HG03460 (cell line): ENCODE results near the gene AIRE.
"Not testable (repeated sequence)": the region's sequence is repeated elsewhere in the genome, so short reads cannot be mapped to it uniquely, and the experiment has no call there.

ENCODE experiments used
- ATAC-seq: cut with Tn5 transposase; IDR thresholded peaks from one replicate; pipeline ENCODE4 v1.9.1; 2021; ENCODE audit not compliant: unreplicated experiment

The AIRE gene

DNA sequence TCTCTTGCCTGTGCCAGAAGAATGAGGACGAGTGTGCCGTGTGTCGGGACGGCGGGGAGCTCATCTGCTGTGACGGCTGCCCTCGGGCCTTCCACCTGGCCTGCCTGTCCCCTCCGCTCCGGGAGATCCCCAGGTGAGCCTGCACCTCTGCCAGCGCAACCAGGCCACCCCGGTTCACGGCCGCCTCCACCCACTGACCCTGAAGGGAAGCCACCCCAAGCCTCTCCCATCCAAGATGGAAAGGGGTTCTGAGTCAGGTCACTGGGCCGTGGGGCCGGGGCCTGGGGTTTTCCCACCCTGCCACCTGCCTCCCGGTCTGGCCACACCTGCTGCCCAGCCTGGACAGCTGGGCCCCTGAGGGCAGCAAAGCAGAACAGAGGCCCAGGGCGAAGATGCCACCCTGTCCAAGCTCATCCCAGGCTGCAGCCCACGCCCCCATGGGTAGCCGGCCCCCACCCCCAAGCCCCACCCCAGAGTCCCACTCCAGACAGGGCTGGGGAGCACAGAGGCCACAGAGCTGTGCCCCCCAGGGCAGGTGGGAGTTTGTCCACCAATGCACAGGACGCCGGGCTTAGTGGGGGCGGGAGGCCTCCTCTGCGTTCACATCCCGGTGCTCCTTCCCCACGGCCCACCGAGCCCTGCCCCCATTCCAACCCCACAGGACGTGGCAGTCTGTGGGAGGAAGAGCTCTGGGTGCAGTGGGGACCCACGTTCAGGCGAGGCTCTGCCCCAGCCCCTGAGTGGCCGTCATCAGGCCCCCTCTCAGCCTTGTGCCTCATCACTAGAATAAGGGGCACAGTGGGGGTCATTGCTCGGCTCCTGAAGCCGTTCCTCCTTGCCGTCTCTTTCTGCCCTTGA, 5.6 kb downstream of the AIRE start:
- ATAC-seq = no peak

DNA sequence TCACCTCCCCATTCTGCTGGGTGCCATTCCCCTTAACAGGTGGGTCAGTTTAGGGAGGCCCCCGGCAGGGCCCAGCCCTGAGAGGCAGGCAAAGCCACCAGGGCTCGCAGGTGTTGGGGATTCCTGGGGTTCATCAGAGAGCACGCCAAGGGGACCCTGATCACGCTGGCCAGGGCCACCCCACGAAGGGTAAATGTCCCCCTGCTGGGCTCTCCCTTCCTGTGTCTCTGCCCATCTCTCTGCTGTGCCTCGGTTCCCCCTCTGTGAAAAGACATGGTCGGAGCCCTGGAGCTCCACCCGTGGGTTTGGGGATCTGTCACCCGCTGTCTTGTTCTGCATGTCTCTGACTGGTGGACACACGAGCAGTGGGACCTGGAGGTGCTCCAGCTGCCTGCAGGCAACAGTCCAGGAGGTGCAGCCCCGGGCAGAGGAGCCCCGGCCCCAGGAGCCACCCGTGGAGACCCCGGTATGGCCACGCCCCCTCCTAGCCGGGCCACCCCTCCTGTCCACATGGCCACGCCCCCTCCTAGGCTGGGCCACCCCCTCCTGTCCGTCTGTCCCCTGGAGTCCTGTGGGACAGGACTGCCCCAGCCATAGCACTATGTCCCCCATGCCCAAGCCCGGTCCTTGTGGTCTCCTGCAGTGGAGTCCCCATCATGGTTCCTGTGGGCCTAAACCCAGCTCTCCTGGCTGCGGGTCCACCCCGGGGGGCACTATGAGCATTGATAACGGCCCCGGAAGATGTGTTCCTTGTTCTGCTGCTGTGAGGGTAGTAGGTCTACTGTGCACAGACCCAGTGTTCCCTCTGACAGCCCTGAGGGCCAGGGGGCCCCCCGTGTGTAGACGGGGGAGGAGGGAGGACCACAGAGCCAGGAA, 6.5 kb downstream of the AIRE start:
- no peak for ATAC-seq

DNA sequence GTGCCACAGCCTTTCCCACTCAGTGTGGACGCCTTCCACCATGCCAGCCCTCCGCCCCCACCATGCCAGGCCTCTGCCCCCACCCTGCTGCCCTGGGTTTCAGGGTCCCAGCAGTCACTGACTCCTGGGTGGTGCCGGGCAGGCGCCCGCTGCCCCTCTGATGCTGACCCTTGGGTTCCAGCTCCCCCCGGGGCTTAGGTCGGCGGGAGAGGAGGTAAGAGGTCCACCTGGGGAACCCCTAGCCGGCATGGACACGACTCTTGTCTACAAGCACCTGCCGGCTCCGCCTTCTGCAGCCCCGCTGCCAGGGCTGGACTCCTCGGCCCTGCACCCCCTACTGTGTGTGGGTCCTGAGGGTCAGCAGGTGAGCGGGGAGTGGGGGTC, 7.1 kb downstream of the AIRE start:
- no peak for ATAC-seq

DNA sequence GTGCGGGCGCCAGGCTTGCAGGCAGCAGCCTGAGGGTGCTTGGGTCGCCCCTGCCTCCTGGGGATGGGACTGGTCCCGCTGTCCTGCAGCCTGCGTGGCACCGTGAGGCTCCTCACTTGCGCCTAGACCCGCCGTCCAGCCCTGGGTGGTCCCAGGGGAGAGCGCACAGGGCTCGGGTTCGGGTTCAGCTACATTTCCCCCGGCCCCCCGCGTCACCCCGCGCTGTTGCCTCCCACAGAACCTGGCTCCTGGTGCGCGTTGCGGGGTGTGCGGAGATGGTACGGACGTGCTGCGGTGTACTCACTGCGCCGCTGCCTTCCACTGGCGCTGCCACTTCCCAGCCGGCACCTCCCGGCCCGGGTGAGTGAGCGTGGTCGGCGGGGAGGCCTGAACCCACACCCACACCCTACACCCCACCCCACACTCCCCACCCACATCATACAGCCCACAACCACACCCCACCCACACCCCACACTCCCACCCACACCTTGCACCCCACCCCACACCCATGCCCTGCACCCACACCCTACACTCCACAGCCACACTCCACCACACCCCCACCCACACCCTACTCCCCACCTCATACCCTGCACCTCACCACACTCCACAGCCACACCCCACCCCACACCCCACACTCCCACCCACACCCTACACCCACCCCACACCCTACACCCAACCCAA, 8.0 kb downstream of the AIRE start:
- no peak for ATAC-seq

DNA sequence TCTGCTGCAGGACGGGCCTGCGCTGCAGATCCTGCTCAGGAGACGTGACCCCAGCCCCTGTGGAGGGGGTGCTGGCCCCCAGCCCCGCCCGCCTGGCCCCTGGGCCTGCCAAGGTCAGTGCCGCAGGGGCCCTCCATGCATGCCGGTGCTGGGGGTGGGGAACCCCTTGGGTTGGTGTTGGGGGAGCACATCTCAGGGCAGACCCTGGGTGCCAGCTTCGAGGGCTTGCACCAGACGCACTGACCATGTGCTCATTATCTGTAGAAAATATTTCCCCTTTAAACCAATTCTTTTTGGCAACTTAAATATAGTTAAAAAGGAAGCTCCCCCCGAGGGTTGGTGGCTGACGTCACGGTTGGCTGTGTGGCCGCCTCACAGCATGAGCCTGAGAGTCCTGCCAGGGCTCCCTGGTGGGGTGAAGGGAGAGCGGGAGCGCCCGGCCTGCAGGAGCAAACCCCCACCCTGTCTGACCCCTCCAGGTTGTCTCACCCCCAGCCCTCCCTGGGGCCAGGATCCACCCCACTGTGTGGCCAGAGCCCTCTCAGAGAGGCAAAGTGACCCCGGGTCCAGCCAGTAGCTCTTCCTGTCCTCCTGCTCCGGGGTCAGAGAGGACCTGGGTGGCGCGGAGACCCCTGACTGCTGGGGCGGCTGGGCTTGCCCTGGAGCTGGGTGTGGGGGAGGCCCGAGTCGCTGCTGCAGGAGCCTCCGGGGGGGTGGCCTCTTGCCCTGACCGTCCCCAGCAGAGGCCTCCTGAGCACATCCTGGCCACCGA, 8.9 kb downstream of the AIRE start:
- ATAC-seq = no peak

DNA sequence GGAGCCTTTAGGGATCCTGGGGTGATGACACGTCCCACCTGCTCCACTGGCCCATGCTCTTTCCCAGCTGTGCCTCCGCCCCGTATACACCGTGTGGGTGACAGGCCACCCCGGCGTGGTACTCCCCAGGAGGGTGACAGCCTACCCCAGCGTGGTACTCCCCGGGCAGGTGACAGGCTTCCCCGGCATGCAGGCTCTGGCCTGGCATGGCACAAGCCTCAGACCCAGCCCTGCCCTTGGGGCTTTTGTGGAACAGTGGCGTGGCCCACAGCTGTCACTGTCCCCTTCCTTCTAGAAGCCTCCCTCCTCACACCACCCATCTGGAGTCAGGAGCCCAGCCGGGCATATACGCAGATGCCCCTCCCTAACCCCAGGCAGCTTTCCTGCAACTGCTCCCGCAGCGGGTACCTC, 9.5 kb downstream of the AIRE start:
- ATAC-seq = no peak

DNA sequence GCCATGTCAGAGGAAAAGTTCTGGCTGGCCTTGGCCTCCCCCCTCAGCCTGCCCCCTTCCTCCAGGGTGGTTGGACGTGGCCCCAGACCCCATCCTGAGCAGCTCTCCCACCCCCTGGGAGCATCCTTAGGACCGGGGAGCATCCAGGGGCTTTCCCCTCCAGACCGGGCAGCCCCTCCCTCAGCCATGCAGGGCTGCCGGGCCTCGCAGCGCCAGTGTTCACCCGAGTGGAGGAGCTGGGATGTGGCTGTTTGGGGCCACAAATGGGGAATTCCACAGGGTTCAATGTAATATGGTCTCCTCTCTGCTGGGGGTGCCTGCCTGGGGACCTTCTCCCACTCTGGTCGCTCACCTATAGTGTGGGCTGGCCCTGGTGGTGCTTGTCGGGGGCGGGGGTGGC, 10.0 kb downstream of the AIRE start:
- no peak for ATAC-seq

DNA sequence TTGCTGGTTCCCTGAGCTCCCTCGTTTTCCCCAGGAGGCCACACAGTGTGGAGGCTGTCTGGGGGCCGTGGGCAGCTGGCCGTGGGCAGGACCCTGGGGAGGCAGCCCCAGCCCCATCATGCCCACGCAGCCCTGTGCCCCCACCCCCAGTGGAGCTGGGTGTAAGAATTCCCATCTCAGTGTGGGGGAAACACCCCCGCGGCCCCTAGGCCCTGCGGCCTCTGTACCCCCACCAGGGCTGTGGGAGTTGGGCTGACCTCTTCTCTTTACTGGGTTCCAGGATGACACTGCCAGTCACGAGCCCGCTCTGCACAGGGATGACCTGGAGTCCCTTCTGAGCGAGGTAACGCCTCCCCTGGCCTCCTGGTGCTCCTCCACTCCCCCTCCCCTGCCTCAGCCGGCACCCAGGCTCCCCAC, 10.4 kb downstream of the AIRE start:
- no peak for ATAC-seq

DNA sequence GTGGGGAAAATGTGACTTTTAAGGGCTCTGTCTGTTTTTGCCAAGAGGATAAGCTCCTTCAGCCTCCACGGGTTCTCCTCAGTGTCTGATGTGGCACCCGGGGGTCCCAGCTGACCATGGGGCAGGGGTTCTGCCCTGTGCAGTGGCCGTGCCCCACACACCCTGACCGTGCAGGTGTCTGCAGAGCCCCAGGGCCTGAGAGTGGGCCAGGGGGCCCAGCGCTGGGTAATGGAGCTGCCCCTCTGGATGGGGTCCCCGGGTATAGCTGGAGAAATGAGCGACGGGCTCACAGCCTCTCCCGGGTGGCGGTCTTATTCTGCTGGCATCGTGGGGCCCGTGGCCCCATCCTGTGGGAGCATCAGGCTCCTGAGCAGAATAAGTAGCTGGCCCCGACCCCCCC, 11.2 kb downstream of the AIRE start:
- no peak for ATAC-seq

DNA sequence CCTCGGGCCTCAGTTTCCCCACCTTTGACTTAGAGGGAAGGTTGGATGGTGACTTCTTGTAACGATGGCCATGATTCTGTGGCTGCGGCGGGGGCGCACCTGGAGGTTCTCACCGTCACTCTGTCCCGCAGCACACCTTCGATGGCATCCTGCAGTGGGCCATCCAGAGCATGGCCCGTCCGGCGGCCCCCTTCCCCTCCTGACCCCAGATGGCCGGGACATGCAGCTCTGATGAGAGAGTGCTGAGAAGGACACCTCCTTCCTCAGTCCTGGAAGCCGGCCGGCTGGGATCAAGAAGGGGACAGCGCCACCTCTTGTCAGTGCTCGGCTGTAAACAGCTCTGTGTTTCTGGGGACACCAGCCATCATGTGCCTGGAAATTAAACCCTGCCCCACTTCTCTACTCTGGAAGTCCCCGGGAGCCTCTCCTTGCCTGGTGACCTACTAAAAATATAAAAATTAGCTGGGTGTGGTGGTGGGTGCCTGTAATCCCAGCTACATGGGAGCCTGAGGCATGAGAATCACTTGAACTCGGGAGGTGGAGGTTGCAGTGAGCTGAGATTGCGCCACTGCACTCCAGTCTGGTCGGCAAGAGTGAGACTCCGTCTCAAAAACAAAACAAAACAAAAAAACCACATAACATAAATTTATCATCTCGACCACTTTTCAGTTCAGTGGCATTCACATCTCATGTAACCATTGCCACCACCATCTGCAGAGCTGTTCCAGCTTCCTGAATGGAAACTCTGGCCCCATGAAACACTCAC, 12.0 kb downstream of the AIRE start:
- ATAC-seq = peak; percentile 29

DNA sequence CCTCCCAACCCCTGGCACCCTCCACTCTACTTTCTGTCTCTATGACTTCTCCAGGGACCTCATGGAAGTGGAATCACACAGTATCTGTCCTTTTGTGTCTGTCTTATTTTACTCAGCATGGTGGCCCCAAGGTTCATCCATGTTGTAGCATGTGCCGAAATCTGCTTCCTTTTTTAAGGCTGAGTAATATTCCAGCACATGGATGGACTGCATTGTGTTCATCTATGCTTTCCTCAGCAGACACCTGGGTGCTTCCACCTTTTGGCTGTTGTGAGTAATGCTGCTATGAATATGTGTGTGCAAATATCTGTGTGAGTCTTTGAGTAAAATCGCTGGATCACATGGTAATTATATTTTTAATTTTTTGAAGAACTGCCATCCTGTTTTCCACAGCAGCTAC, 12.6 kb downstream of the AIRE start:
- ATAC-seq = no peak

DNA sequence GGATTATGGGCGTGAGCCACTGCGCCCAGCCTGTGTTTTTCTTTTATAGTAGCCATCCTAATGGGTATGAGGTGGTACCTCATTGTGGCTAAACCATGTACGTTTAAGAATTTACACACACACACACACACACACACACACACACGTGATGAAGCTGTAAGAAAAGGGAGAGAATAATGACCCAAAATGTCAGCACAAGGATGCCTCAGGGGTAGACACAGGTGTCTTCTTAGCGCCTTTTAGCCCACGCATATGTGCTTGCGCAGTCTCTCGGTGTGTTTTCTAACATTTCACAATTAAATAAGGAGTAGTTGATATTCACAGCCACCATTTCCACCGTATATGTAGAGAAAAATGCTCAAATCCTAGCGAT, 13.4 kb downstream of the AIRE start:
- ATAC-seq = no peak

DNA sequence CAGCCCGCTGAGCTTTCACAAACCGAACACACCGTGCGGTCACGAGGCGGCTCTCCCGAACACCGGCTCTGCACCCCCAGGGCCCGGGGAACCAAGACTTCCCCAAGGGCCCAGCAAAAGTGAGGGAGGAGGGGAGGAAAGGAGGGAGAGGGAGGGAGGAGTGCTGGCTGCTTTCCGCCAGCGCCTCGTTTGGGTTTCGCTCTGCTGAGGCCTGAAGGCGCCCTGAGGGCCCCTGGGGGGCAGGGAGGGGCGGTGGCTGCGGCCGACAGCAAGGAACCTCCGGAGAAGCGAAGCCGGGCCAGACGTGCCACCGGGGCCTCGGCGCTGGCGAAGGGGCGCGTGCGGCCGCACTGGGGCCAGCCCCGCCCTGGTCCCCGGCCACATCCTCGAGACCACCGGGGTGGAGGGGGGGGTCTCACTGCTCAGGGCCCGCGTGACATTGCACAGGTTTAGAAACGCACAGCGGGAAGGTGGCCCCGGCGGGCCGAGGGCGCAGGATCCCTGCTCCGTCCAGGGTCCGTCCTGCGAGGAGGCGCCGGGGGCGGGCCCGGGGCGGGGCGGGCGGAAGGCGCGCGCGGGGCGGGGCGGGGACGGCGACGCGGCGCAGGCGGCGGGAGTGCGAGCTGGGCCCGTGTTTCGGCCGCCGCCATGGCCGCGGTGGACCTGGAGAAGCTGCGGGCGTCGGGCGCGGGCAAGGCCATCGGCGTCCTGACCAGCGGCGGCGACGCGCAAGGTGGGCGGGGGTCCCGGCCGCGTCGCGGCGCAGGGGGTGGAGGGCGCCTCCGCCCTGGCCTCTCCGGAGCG, 14.0 kb downstream of the AIRE start, which contains the start of gene PFKL:
TSS of gene PFKL (plus strand) at position 596 of the 804 bp plus-strand sequence. CDS start at position 649, 53 bp downstream.
- ATAC-seq = peak; percentile 46

DNA sequence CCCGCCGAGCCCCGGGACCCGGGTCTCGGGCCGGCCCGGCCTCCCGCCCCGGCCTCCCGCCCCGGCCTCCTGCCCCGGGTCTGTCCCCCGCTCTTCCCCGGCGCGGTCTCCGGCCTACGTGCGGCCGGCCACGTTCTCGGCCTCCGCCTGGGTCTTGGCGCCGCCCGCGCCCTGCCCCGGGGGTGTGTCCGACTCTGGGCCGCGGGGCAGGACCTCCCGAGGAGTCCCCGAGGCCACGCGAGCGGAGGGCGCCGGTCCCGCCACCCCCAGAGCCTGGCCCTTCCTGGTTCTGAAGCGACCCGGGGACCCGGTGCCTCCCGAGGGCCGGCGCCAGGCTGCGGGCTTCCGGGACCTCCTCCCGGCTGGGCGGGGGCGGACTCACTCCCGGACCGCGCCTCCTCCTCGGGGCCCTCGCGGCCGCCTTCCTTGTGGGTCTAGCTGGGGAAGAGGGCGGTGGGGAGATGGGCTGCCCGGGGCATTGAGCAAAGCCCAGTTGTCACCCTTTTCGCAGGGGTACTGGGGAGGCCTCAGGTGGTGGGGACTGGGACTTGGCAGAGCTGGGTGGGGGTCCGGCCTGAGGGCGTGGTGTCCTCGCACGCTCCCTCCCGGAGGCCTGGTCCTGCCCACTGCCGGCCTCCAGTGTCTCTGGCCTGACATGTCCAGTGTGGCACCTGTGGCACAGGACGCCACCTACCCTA, 14.7 kb downstream of the AIRE start:
- peak; percentile 38 for ATAC-seq

DNA sequence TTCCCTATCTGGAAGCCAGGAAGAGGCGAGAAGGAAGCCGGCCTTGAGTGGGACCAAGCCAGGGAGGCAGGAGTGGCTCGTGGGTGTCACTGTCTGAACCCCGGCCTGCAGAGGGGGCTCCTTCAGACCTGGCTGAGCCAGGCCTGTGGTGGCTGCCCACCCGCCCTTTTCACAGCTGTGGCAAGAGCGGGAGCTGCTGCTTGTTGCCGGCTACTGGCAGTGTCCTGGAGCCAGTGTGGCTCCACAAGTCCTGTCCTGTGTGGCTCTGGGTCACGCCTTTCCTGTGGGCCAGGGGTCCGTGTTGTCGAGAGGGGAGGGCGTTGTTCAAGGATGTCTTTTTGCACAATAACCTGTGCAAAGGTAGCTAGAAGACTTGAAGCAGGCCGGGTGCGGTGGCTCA, 15.5 kb downstream of the AIRE start:
- no peak for ATAC-seq

DNA sequence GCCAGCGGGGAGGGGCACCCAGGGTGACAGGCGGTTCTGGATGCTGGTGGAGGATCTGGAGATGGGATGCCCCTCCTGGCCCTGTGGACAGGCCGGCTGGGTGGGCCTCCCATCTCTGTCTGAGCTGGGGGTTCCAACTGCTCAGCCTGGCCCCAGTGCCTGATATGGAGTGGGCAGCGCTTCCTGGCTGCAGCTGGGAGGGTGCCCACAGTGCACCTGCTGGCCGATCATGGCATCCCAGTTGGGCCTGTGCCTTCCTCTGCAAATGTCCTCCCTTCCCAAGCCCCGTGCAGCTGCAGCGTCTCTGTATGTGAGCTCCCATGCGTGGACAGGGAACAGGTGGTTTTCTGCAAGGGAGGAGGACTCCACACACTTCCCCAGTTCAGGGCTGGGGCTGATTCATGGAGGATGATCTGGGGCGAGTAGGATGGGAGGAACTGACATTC, 16.3 kb downstream of the AIRE start:
- ATAC-seq = no peak

DNA sequence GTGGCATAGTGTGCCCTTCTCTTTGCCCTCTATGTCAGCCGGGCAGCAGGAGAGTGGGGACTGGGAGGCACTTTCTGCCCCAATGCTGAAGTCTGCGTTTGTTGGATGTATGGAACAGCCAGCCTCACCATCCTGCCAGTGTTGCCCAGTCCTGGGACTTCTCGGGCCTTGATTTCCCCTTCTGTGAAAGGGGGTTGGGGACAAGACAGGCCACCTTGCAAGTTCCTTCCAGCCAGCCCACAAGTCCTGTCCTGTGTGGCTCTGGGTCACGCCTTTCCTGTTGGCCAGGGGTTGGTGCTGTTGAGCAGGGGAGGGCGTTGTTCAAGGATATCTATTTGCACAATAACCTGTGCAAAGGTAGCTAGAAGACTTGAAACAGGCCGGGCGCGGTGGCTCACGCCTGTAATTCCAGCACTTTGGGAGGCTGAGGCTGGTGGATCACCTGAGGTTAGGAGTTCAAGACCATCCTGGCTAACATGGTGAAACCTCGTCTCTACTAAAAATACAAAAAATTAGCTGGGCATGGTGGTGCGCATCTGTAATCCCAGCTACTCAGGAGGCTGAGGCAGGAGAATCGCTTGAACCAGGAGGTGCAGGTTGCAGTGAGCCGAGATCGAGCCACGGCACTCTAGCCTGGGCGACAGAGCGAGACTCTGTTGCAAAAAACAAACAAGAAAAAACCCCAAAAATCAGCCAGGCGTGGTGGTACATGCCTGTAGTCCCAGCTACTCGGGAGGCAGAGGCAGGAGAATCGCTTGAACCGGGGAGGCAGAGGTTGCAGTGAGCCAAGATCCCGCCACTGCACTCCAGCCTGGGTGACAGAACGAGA, 17.1 kb downstream of the AIRE start:
- not testable (repeated sequence) for ATAC-seq
